DND-41 (cell line): ENCODE measurements around the gene DLG2.

ENCODE experiments used
- ATAC-seq: fragments of 200-7000 bp; cut with Tn5 transposase; 3 replicates; pipeline ENCODE4 v1.9.1; 2021; ENCODE audit warnings: low read depth; ENCODE audit not compliant: insufficient read depth
- DNase-seq: peaks from one replicate; pipeline ENCODE4 v3.0.0-alpha.2; 2020
- H2AFZ ChIP-seq: 2 replicates; pipeline ENCODE4 v1.6.0; 2012; ENCODE audit warnings: low read depth, low read length
- H3K27ac ChIP-seq: 2 replicates; pipeline ENCODE4 v1.5.1; 2012; ENCODE audit warnings: low read length, inconsistent platforms
- H3K27me3 ChIP-seq: fragments of 200-600 bp; sonication (generic); 2 replicates; pipeline ENCODE4 v1.6.0; 2012; ENCODE audit warnings: low read length, mild to moderate bottlenecking, inconsistent platforms; ENCODE audit not compliant: insufficient read depth, poor library complexity
- H3K36me3 ChIP-seq: 2 replicates; pipeline ENCODE4 v1.5.1; 2012; ENCODE audit warnings: low read length, inconsistent platforms; ENCODE audit not compliant: insufficient read depth
- H3K4me1 ChIP-seq: 2 replicates; pipeline ENCODE4 v1.5.1; 2012; ENCODE audit warnings: mild to moderate bottlenecking, low read length; ENCODE audit not compliant: insufficient read depth
- H3K4me2 ChIP-seq: 2 replicates; pipeline ENCODE4 v1.6.0; 2012; ENCODE audit warnings: mild to moderate bottlenecking, moderate library complexity, low read length, inconsistent platforms; ENCODE audit not compliant: insufficient read depth
- H3K4me3 ChIP-seq, 2 experiments: fragments of 200-600 bp in 1 of 2; shearing (Covaris generic) in 1 of 2; 2 replicates each; pipeline ENCODE4 v1.5.1; 2012 to 2016; ENCODE audit warnings: inconsistent platforms in 2 of 2, low read length in 2 of 2, mild to moderate bottlenecking in 2 of 2, low read depth in 1 of 2, moderate library complexity in 1 of 2
- H3K79me2 ChIP-seq: 2 replicates; pipeline ENCODE4 v1.6.0; 2012; ENCODE audit warnings: low read length, inconsistent platforms; ENCODE audit not compliant: insufficient read depth
- H3K9ac ChIP-seq: 2 replicates; pipeline ENCODE4 v1.6.0; 2012; ENCODE audit warnings: low read depth, mild to moderate bottlenecking, inconsistent platforms, low read length, moderate library complexity
- H3K9me3 ChIP-seq: 2 replicates; pipeline ENCODE4 v1.5.1; 2012; ENCODE audit warnings: low read length, moderate library complexity, mild to moderate bottlenecking, inconsistent platforms; ENCODE audit not compliant: insufficient read depth, severe bottlenecking
- H4K20me1 ChIP-seq: 2 replicates; pipeline ENCODE4 v1.6.0; 2012; ENCODE audit warnings: low read length; ENCODE audit not compliant: insufficient read depth
- EZH2 ChIP-seq: IDR thresholded peaks from 3 replicates; pipeline ENCODE4 v1.6.1; 2012; ENCODE audit warnings: borderline replicate concordance, low read depth, mild to moderate bottlenecking, moderate library complexity, low read length, inconsistent platforms; ENCODE audit not compliant: severe bottlenecking
- TF ChIP-seq, protein P1 (sequence below): IDR thresholded peaks from 2 replicates; pipeline ENCODE4 v1.5.1; 2012; ENCODE audit warnings: borderline replicate concordance, low read length, moderate library complexity, mild to moderate bottlenecking; ENCODE audit not compliant: poor library complexity, severe bottlenecking; ENCODE audit errors: extremely low read depth

Gene DLG2

GRCh38 chr11:84019571-84020194, 1607.5 kb downstream of the DLG2 start:
- Histone ChIP-seq H3K9ac (no peak overlapping the region), H3K9me3 (no peaks in the 10 kb centered on the region), H3K79me2 (no peaks in the 10 kb centered on the region), H3K4me2 (no peak overlapping the region), H4K20me1 (no peaks in the 10 kb centered on the region), H3K36me3 (no peaks in the 10 kb centered on the region), H2AFZ (no peak overlapping the region), H3K27me3 (no peaks in the 10 kb centered on the region), H3K27ac (no peak overlapping the region), H3K4me3 (no peak overlapping the region), H3K4me1 (no peaks in the 10 kb centered on the region)
- ATAC-seq (no peak), DNase-seq (no peak)
- TF ChIP-seq, protein P1, sequence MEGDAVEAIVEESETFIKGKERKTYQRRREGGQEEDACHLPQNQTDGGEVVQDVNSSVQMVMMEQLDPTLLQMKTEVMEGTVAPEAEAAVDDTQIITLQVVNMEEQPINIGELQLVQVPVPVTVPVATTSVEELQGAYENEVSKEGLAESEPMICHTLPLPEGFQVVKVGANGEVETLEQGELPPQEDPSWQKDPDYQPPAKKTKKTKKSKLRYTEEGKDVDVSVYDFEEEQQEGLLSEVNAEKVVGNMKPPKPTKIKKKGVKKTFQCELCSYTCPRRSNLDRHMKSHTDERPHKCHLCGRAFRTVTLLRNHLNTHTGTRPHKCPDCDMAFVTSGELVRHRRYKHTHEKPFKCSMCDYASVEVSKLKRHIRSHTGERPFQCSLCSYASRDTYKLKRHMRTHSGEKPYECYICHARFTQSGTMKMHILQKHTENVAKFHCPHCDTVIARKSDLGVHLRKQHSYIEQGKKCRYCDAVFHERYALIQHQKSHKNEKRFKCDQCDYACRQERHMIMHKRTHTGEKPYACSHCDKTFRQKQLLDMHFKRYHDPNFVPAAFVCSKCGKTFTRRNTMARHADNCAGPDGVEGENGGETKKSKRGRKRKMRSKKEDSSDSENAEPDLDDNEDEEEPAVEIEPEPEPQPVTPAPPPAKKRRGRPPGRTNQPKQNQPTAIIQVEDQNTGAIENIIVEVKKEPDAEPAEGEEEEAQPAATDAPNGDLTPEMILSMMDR, result no peak
- TF ChIP-seq EZH2, result no peak

GRCh38 chr11:84014539-84014938, 1612.6 kb downstream of the DLG2 start:
- H3K36me3 ChIP-seq, result no peaks in the 10 kb centered on the region
- H3K27me3 ChIP-seq, result no peaks in the 10 kb centered on the region
- no peaks in the 10 kb centered on the region for H3K79me2 ChIP-seq
- H3K4me1 ChIP-seq, result no peaks in the 10 kb centered on the region
- H3K4me3 ChIP-seq, result no peak overlapping the region
- no peak overlapping the region for H3K9ac ChIP-seq
- no peak overlapping the region for H3K27ac ChIP-seq
- no peak overlapping the region for H2AFZ ChIP-seq
- DNase-seq, result no peak
- H3K4me2 ChIP-seq, result no peak overlapping the region
- ATAC-seq, result no peak
- no peak for TF ChIP-seq EZH2
- TF ChIP-seq, protein P1, result no peak
- no peaks in the 10 kb centered on the region for H3K9me3 ChIP-seq
- no peaks in the 10 kb centered on the region for H4K20me1 ChIP-seq

DNA sequence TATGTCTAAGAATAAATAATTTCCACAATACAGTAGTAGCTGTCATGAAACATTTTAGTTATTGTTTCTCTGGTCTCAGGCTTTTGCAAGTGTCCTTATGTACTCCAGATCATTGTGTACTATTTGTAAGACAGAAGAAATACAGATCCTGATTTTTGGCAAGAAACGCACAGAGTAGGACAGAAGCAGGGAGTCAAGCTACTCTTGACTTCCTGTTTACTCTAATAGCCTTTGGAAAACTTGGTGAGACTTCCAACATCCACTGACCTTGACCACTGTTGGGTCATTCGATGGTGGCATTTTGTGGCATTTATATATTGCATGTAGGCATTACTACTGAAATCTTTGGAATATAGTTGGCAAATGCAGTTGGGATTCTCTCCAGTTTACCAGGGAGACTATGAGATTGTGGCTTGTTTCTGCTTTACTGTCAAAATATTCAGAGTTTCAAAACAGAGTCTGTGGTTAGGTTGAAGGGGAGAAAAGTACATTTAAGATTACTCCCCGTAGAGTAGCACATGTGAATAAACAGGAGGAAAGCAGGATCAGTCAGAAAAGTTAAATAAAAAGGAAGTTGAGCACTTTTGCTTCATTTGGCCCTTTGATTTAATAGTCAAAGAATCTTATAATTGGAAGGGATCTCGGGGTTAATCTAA, 1614.8 kb downstream of the DLG2 start:
- no peak overlapping the region for H2AFZ ChIP-seq
- H3K36me3 ChIP-seq, result no peaks in the 10 kb centered on the region
- no peak overlapping the region for H3K27ac ChIP-seq
- no peak overlapping the region for H3K9ac ChIP-seq
- no peak overlapping the region for H3K4me3 ChIP-seq
- H4K20me1 ChIP-seq, result no peaks in the 10 kb centered on the region
- H3K4me1 ChIP-seq, result no peaks in the 10 kb centered on the region
- DNase-seq (no peak), ATAC-seq (no peak)
- no peaks in the 10 kb centered on the region for H3K9me3 ChIP-seq
- no peaks in the 10 kb centered on the region for H3K79me2 ChIP-seq
- H3K4me2 ChIP-seq, result no peak overlapping the region
- TF ChIP-seq EZH2, result no peak
- TF ChIP-seq, protein P1, result no peak
- H3K27me3 ChIP-seq, result no peaks in the 10 kb centered on the region
